HG03354 (cell line): ENCODE measurements around the gene SUMF1.
A peak's percentile ranks its signal among the peaks of the same experiment; 100 is the strongest.
"Not testable (repeated sequence)": the region's sequence is repeated elsewhere in the genome, so short reads cannot be mapped to it uniquely, and the experiment has no call there.

Experiments
- ATAC-seq: cut with Tn5 transposase; IDR thresholded peaks from one replicate; pipeline ENCODE4 v1.9.1; 2021; ENCODE audit warnings: mild to moderate bottlenecking; ENCODE audit not compliant: unreplicated experiment, poor library complexity, severe bottlenecking

SUMF1 gene

GRCh38 chr3:4351872-4352271 is 115.2 kb downstream of the SUMF1 start:
- ATAC-seq: no peak

- peak; percentile 50 for ATAC-seq
Measured at GRCh38 chr3:4351164-4351855, 115.8 kb downstream of the SUMF1 start.

- peak; percentile 93 for ATAC-seq
Measured at GRCh38 chr3:4350789-4351163, 116.3 kb downstream of the SUMF1 start.

GRCh38 chr3:4343258-4343657 is 123.8 kb downstream of the SUMF1 start:
- ATAC-seq: no peak

- no peak for ATAC-seq
Measured at GRCh38 chr3:4341336-4341675, 125.8 kb downstream of the SUMF1 start.

GRCh38 chr3:4340411-4341335 is 126.4 kb downstream of the SUMF1 start:
- ATAC-seq: no peak

- no peak for ATAC-seq
Measured at GRCh38 chr3:4340077-4340410, 127.0 kb downstream of the SUMF1 start.

GRCh38 chr3:4338751-4339150 is 128.3 kb downstream of the SUMF1 start:
- ATAC-seq: no peak

GRCh38 chr3:4336850-4337546 is 130.1 kb downstream of the SUMF1 start:
- ATAC-seq: no peak

GRCh38 chr3:4335840-4336562 is 131.1 kb downstream of the SUMF1 start:
- no peak for ATAC-seq

GRCh38 chr3:4334548-4334947 is 132.5 kb downstream of the SUMF1 start:
- no peak for ATAC-seq

GRCh38 chr3:4332991-4333390 is 134.1 kb downstream of the SUMF1 start:
- ATAC-seq: no peak

GRCh38 chr3:4332574-4332973 is 134.5 kb downstream of the SUMF1 start:
- ATAC-seq: no peak

GRCh38 chr3:4332111-4332510 is 135.0 kb downstream of the SUMF1 start:
- ATAC-seq: no peak

- not testable (repeated sequence) for ATAC-seq
Measured at GRCh38 chr3:4329806-4330205, 137.3 kb downstream of the SUMF1 start.

GRCh38 chr3:4326868-4327267 is 140.2 kb downstream of the SUMF1 start:
- no peak for ATAC-seq

GRCh38 chr3:4323246-4324027 is 143.6 kb downstream of the SUMF1 start:
- no peak for ATAC-seq

GRCh38 chr3:4322635-4323034 is 144.4 kb downstream of the SUMF1 start:
- no peak for ATAC-seq

- ATAC-seq: no peak
Measured at GRCh38 chr3:4321732-4322131, 145.3 kb downstream of the SUMF1 start.
